ENCODE measurements around the gene NINL. TPM values are rescaled to one million over a fixed set of nuclear protein-coding genes. Genes with fewer than 3 reads are reported as not detected.

NINL gene
- total and polyA plus RNA-seq, 5 donors = 3.4 to 7.6 (median 6.1) TPM

- intact Hi-C loops (cut with DNase I) = loop anchor here in 1 of 4 donors (10.0 kb wide), 1 partner anchor 60 kb away; no protein-coding TSS in a partner anchor
- no peak overlapping the region for H3K4me3 ChIP-seq (ENCODE audit: low read length)
- no peaks in the 10 kb centered on the region for H3K27me3 ChIP-seq (ENCODE audit: control insufficient read depth, insufficient read depth)
- H3K27ac ChIP-seq (ENCODE audit: low read length) = no peak overlapping the region
- no peaks in the 10 kb centered on the region for H3K9me3 ChIP-seq (ENCODE audit: control insufficient read depth, low read length)
- no peak for ATAC-seq
- DNase-seq = no peak
- H3K4me1 ChIP-seq (ENCODE audit: control insufficient read depth, insufficient read depth, low read length) = no peaks in the 10 kb centered on the region
- WGBS = 56% methylated on average over 1 of the region's 1 CpG
Observed at GRCh38 chr20:25544734-25545133, 40.6 kb downstream of the NINL start.

- intact Hi-C loops (cut with DNase I) = loop anchor here in 1 of 4 donors (10.0 kb wide), 1 partner anchor 60 kb away; no protein-coding TSS in a partner anchor
- no peak overlapping the region for H3K27ac ChIP-seq (ENCODE audit: low read length)
- H3K4me3 ChIP-seq (ENCODE audit: low read length) = no peak overlapping the region
- no peaks in the 10 kb centered on the region for H3K27me3 ChIP-seq (ENCODE audit: control insufficient read depth, insufficient read depth)
- no peak for DNase-seq
- no peaks in the 10 kb centered on the region for H3K9me3 ChIP-seq (ENCODE audit: control insufficient read depth, low read length)
- 66% methylated on average over 4 of the region's 4 CpGs for WGBS
- ATAC-seq = no peak
- peaks cover 3% of the 10 kb centered on the region for H3K4me1 ChIP-seq (ENCODE audit: control insufficient read depth, insufficient read depth, low read length)
Observed at GRCh38 chr20:25544311-25544710, 41.0 kb downstream of the NINL start.

- H3K27ac ChIP-seq (ENCODE audit: low read length) = no peak overlapping the region
- intact Hi-C loops (cut with DNase I) = loop anchor here in 1 of 4 donors (10.0 kb wide), 1 partner anchor 62 kb away; no protein-coding TSS in a partner anchor
- peaks cover 6% of the 10 kb centered on the region for H3K4me1 ChIP-seq (ENCODE audit: control insufficient read depth, insufficient read depth, low read length)
- ATAC-seq = no peak
- no peaks in the 10 kb centered on the region for H3K9me3 ChIP-seq (ENCODE audit: control insufficient read depth, low read length)
- DNase-seq = no peak
- 88% methylated on average over 3 of the region's 3 CpGs for WGBS
- no peaks in the 10 kb centered on the region for H3K27me3 ChIP-seq (ENCODE audit: control insufficient read depth, insufficient read depth)
- no peak overlapping the region for H3K4me3 ChIP-seq (ENCODE audit: low read length)
Observed at GRCh38 chr20:25543068-25543467, 42.3 kb downstream of the NINL start.

- no peaks in the 10 kb centered on the region for H3K27me3 ChIP-seq (ENCODE audit: control insufficient read depth, insufficient read depth)
- intact Hi-C loops (cut with DNase I) = loop anchor here in 1 of 4 donors (10.0 kb wide), 1 partner anchor 63 kb away; no protein-coding TSS in a partner anchor
- H3K9me3 ChIP-seq (ENCODE audit: control insufficient read depth, low read length) = no peaks in the 10 kb centered on the region
- no peak for ATAC-seq
- DNase-seq = no peak
- H3K4me3 ChIP-seq (ENCODE audit: low read length) = no peak overlapping the region
- 33% methylated on average over 2 of the region's 2 CpGs for WGBS
- H3K4me1 ChIP-seq (ENCODE audit: control insufficient read depth, insufficient read depth, low read length) = peaks cover 6% of the 10 kb centered on the region
- H3K27ac ChIP-seq (ENCODE audit: low read length) = no peak overlapping the region
Observed at GRCh38 chr20:25541676-25542075, 43.7 kb downstream of the NINL start.

- Histone ChIP-seq H3K27me3 (ENCODE audit: control insufficient read depth, insufficient read depth) (no peaks in the 10 kb centered on the region), H3K4me3 (ENCODE audit: low read length) (peak overlapping the region; percentile 40), H3K4me1 (ENCODE audit: control insufficient read depth, insufficient read depth, low read length) (peaks cover 6% of the 10 kb centered on the region), H3K9me3 (ENCODE audit: control insufficient read depth, low read length) (no peaks in the 10 kb centered on the region), H3K27ac (ENCODE audit: low read length) (peak overlapping the region; percentile 29)
- DNase-seq = peak in 2 of 3 donors; percentile 46 to 70
- WGBS = 43% methylated on average over 19 of the region's 19 CpGs
- peak; percentile 79 to 81 for ATAC-seq
- intact Hi-C loops (cut with DNase I) = loop anchor here in 1 of 4 donors (10.0 kb wide), 1 partner anchor 65 kb away; no protein-coding TSS in a partner anchor
Observed at GRCh38 chr20:25539742-25540672, 45.3 kb downstream of the NINL start.

- Histone ChIP-seq H3K4me3 (ENCODE audit: low read length) (peak overlapping the region; percentile 40), H3K27me3 (ENCODE audit: control insufficient read depth, insufficient read depth) (no peaks in the 10 kb centered on the region), H3K9me3 (ENCODE audit: control insufficient read depth, low read length) (no peaks in the 10 kb centered on the region), H3K4me1 (ENCODE audit: control insufficient read depth, insufficient read depth, low read length) (peaks cover 6% of the 10 kb centered on the region), H3K27ac (ENCODE audit: low read length) (peak overlapping the region; percentile 29)
- DNase-seq (no peak), ATAC-seq (peak; percentile 29 to 34)
- WGBS = 70% methylated on average over 17 of the region's 17 CpGs
- intact Hi-C loops (cut with DNase I) = no loop called here
Observed at GRCh38 chr20:25538838-25539665, 46.3 kb downstream of the NINL start.

- ATAC-seq = no peak
- H3K27ac ChIP-seq (ENCODE audit: low read length) = no peak overlapping the region
- intact Hi-C loops (cut with DNase I) = no loop called here
- H3K27me3 ChIP-seq (ENCODE audit: control insufficient read depth, insufficient read depth) = no peaks in the 10 kb centered on the region
- DNase-seq = peak in 1 of 3 donors; percentile 45
- WGBS = 88% methylated on average over 13 of the region's 13 CpGs
- H3K9me3 ChIP-seq (ENCODE audit: control insufficient read depth, low read length) = no peaks in the 10 kb centered on the region
- peaks cover 9% of the 10 kb centered on the region for H3K4me1 ChIP-seq (ENCODE audit: control insufficient read depth, insufficient read depth, low read length)
- H3K4me3 ChIP-seq (ENCODE audit: low read length) = no peak overlapping the region
Observed at GRCh38 chr20:25537890-25538289, 47.4 kb downstream of the NINL start.

- no peak overlapping the region for H3K27ac ChIP-seq (ENCODE audit: low read length)
- ATAC-seq (no peak), DNase-seq (no peak)
- no peak overlapping the region for H3K4me3 ChIP-seq (ENCODE audit: low read length)
- H3K4me1 ChIP-seq (ENCODE audit: control insufficient read depth, insufficient read depth, low read length) = peaks cover 13% of the 10 kb centered on the region
- intact Hi-C loops (cut with DNase I) = no loop called here
- WGBS = 66% methylated on average over 6 of the region's 6 CpGs
- H3K27me3 ChIP-seq (ENCODE audit: control insufficient read depth, insufficient read depth) = no peaks in the 10 kb centered on the region
- no peaks in the 10 kb centered on the region for H3K9me3 ChIP-seq (ENCODE audit: control insufficient read depth, low read length)
Observed at GRCh38 chr20:25535762-25536161, 49.6 kb downstream of the NINL start.

GRCh38 chr20:25534845-25535244 lies 50.5 kb downstream of the NINL start:
- intact Hi-C loops (cut with DNase I) = no loop called here
- Histone ChIP-seq H3K4me1 (ENCODE audit: control insufficient read depth, insufficient read depth, low read length) (peaks cover 13% of the 10 kb centered on the region), H3K9me3 (ENCODE audit: control insufficient read depth, low read length) (no peaks in the 10 kb centered on the region), H3K27me3 (ENCODE audit: control insufficient read depth, insufficient read depth) (no peaks in the 10 kb centered on the region), H3K27ac (ENCODE audit: low read length) (no peak overlapping the region), H3K4me3 (ENCODE audit: low read length) (no peak overlapping the region)
- WGBS = 95% methylated on average over 7 of the region's 7 CpGs
- ATAC-seq (no peak), DNase-seq (no peak)

GRCh38 chr20:25533920-25534700 lies 51.2 kb downstream of the NINL start:
- intact Hi-C loops (cut with DNase I) = no loop called here
- Histone ChIP-seq H3K27ac (ENCODE audit: low read length) (peak overlapping the region; percentile 23), H3K9me3 (ENCODE audit: control insufficient read depth, low read length) (no peaks in the 10 kb centered on the region), H3K27me3 (ENCODE audit: control insufficient read depth, insufficient read depth) (no peaks in the 10 kb centered on the region), H3K4me3 (ENCODE audit: low read length) (no peak overlapping the region), H3K4me1 (ENCODE audit: control insufficient read depth, insufficient read depth, low read length) (peaks cover 9% of the 10 kb centered on the region)
- WGBS = 62% methylated on average over 4 of the region's 4 CpGs
- DNase-seq = no peak
- ATAC-seq = peak in 1 of 2 donors; percentile 19

All from right cardiac atrium (tissue), 5 donors.